Skin of body (tissue), 2 donors: ENCODE measurements around the gene DPYSL5. TPM values are rescaled to one million over a fixed set of nuclear protein-coding genes. Genes with fewer than 3 reads are reported as not detected.
"Not testable (repeated sequence)": the region's sequence is repeated elsewhere in the genome, so short reads cannot be mapped to it uniquely, and the experiment has no call there.

Experiments
- DNase-seq: peaks from one replicate; lab custom pipeline; 2025; lab: John Stamatoyannopoulos, UW
- total RNA-seq: library from RNA; depleted of rRNA; stranded (reverse); fragments of >200 nt; gene quantifications from one replicate; pipeline ENCODE4 v1.2.3, GENCODE V29; 2014

DPYSL5 gene
- total RNA-seq = 0.49 TPM

GRCh38 chr2:26847655-26848335 is at the start of gene DPYSL5:
DPYSL5 (plus strand) TSS chr2:26848132; CDS start chr2:26898500, 50,368 bp downstream.
- no peak for DNase-seq

GRCh38 chr2:26801328-26801727 is 46.6 kb upstream of the DPYSL5 start:
- no peak for DNase-seq

GRCh38 chr2:26801796-26802195 is 46.1 kb upstream of the DPYSL5 start:
- DNase-seq = no peak

GRCh38 chr2:26805241-26805676 is 42.7 kb upstream of the DPYSL5 start:
- no peak for DNase-seq

- DNase-seq = no peak
Observed at GRCh38 chr2:26807788-26808460, 40.0 kb upstream of the DPYSL5 start.

GRCh38 chr2:26809211-26809610 is 38.7 kb upstream of the DPYSL5 start:
- no peak for DNase-seq

GRCh38 chr2:26809876-26810577 is 37.9 kb upstream of the DPYSL5 start:
- DNase-seq = no peak

GRCh38 chr2:26811261-26811660 is 36.7 kb upstream of the DPYSL5 start:
- DNase-seq = no peak

GRCh38 chr2:26811791-26812694 is 35.9 kb upstream of the DPYSL5 start:
- DNase-seq = no peak

GRCh38 chr2:26812731-26813130 is 35.2 kb upstream of the DPYSL5 start:
- no peak for DNase-seq

GRCh38 chr2:26814072-26814765 is 33.7 kb upstream of the DPYSL5 start:
- DNase-seq = not testable (repeated sequence)

GRCh38 chr2:26816893-26817292 is 31.0 kb upstream of the DPYSL5 start:
- DNase-seq = no peak

- DNase-seq = no peak
Observed at GRCh38 chr2:26818255-26818654, 29.7 kb upstream of the DPYSL5 start.

GRCh38 chr2:26818972-26819371 is 29.0 kb upstream of the DPYSL5 start:
- DNase-seq = no peak

- no peak for DNase-seq
Observed at GRCh38 chr2:26820932-26821331, 27.0 kb upstream of the DPYSL5 start.

- DNase-seq = no peak
Observed at GRCh38 chr2:26822877-26823276, 25.1 kb upstream of the DPYSL5 start.

- DNase-seq = no peak
Observed at GRCh38 chr2:26838121-26838906, 9.6 kb upstream of the DPYSL5 start.

- no peak for DNase-seq
Observed at GRCh38 chr2:26840937-26841610, 6.9 kb upstream of the DPYSL5 start.

GRCh38 chr2:26843041-26843440 is 4.9 kb upstream of the DPYSL5 start:
- no peak for DNase-seq
